Gastrocnemius medialis (tissue), 4 donors: ENCODE data around the gene AATK.

Experiments used
- CTCF ChIP-seq, 5 experiments: fragments of 450-650 bp in 3 of 5; fragments of 200-600 bp in 2 of 5; sonication (generic) in 2 of 5; IDR thresholded peaks in 4 of 5; conservative IDR thresholded peaks in 1 of 5; 1 replicate in 4 of 5; 2 replicates in 1 of 5; pipeline ENCODE4 v1.5.1; 2016 to 2019; ENCODE audit warnings: antibody characterized with exemption in 5 of 5, mild to moderate bottlenecking in 3 of 5, moderate library complexity in 3 of 5
- POLR2A ChIP-seq, 2 donors: fragments of 450-650 bp; IDR thresholded peaks; one replicate each; pipeline ENCODE4 v1.6.1; 2017; ENCODE audit warnings: antibody characterized with exemption in 2 of 2, mild to moderate bottlenecking in 2 of 2, moderate library complexity in 2 of 2

- TF ChIP-seq CTCF (IDR thresholded peaks at IDR 0.05 in 4 of 5, conservative IDR thresholded peaks at IDR 0.05 in 1 of 5): no peak
- TF ChIP-seq POLR2A (IDR thresholded peaks at IDR 0.05): no peak
These were observed 21.6 kb downstream of the AATK start for GRCh38 chr17:81144423-81144781.
